ENCODE measurements around the gene ARHGAP25. TPM values are rescaled to one million over a fixed set of nuclear protein-coding genes. Genes with fewer than 3 reads are reported as not detected.

ARHGAP25 gene
- total and polyA plus RNA-seq, 2 experiments from 2014 or later: 1.9 to 2.0 TPM

- TF ChIP-seq JUNB (IDR thresholded peaks at IDR 0.05; ENCODE audit: unreplicated experiment) (no peak), EZH2 (IDR thresholded peaks at IDR 0.05; ENCODE audit: low read depth, unreplicated experiment) (no peak), STAT1 (IDR thresholded peaks at IDR 0.05; ENCODE audit: unreplicated experiment) (no peak), ZNF331 (CRISPR knock-in tag; IDR thresholded peaks at IDR 0.05; ENCODE audit: low read depth) (no peak), ZNF114 (CRISPR knock-in tag; IDR thresholded peaks at IDR 0.05) (no peak), NANOG (IDR thresholded peaks at IDR 0.05; ENCODE audit: borderline replicate concordance) (no peak)
- TF ChIP-seq, protein P1, sequence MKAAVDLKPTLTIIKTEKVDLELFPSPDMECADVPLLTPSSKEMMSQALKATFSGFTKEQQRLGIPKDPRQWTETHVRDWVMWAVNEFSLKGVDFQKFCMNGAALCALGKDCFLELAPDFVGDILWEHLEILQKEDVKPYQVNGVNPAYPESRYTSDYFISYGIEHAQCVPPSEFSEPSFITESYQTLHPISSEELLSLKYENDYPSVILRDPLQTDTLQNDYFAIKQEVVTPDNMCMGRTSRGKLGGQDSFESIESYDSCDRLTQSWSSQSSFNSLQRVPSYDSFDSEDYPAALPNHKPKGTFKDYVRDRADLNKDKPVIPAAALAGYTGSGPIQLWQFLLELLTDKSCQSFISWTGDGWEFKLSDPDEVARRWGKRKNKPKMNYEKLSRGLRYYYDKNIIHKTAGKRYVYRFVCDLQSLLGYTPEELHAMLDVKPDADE (IDR thresholded peaks at IDR 0.05): no peak
- TF ChIP-seq, protein P2, sequence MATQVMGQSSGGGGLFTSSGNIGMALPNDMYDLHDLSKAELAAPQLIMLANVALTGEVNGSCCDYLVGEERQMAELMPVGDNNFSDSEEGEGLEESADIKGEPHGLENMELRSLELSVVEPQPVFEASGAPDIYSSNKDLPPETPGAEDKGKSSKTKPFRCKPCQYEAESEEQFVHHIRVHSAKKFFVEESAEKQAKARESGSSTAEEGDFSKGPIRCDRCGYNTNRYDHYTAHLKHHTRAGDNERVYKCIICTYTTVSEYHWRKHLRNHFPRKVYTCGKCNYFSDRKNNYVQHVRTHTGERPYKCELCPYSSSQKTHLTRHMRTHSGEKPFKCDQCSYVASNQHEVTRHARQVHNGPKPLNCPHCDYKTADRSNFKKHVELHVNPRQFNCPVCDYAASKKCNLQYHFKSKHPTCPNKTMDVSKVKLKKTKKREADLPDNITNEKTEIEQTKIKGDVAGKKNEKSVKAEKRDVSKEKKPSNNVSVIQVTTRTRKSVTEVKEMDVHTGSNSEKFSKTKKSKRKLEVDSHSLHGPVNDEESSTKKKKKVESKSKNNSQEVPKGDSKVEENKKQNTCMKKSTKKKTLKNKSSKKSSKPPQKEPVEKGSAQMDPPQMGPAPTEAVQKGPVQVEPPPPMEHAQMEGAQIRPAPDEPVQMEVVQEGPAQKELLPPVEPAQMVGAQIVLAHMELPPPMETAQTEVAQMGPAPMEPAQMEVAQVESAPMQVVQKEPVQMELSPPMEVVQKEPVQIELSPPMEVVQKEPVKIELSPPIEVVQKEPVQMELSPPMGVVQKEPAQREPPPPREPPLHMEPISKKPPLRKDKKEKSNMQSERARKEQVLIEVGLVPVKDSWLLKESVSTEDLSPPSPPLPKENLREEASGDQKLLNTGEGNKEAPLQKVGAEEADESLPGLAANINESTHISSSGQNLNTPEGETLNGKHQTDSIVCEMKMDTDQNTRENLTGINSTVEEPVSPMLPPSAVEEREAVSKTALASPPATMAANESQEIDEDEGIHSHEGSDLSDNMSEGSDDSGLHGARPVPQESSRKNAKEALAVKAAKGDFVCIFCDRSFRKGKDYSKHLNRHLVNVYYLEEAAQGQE (IDR thresholded peaks at IDR 0.05; ENCODE audit: unreplicated experiment): no peak
Measured at GRCh38 chr2:68857855-68858456, 123.3 kb downstream of the ARHGAP25 start (continued).

- no peak overlapping the region for H3K27ac Mint-ChIP-seq
- no peak for DNase-seq (ENCODE audit: low spot score)
- Histone ChIP-seq H3K4me1 (ENCODE audit: insufficient read depth) (peaks cover 23% of the 10 kb centered on the region), H4K20me1 (replicated peaks; ENCODE audit: insufficient read depth) (no peaks in the 10 kb centered on the region), H2AFZ (no peak overlapping the region), H3K79me2 (replicated peaks; ENCODE audit: insufficient read depth) (no peaks in the 10 kb centered on the region), H3K4me3 (no peak overlapping the region), H3K9me2 (ENCODE audit: insufficient read depth) (peaks cover 15% of the 10 kb centered on the region; the same call in 1 of the 2 replicates), H3K4me2 (no peak overlapping the region), H3F3A (replicated peaks; ENCODE audit: low read depth) (no peaks in the 10 kb centered on the region), H3K36me3 (ENCODE audit: insufficient read depth) (no peaks in the 10 kb centered on the region), H3K27me3 (ENCODE audit: insufficient read depth) (no peaks in the 10 kb centered on the region), H3K27ac (ENCODE audit: low read depth) (no peak overlapping the region)
- H3K36me3 Mint-ChIP-seq (ENCODE audit: low read depth): no peaks in the 10 kb centered on the region
- no peak overlapping the region for H3K4me3 Mint-ChIP-seq
- H3K4me1 Mint-ChIP-seq: peaks cover 19% of the 10 kb centered on the region
- peaks cover 1% of the 10 kb centered on the region for H3K27me3 Mint-ChIP-seq (ENCODE audit: insufficient read depth, low read depth, poor library complexity)
- ATAC-seq: no peak; the same call in 2 of the 3 replicates
- TF ChIP-seq ZNF331 (CRISPR knock-in tag; IDR thresholded peaks at IDR 0.05; ENCODE audit: low read depth): no peak
- H3K9me3 Mint-ChIP-seq: no peaks in the 10 kb centered on the region
Measured at GRCh38 chr2:68860111-68860510, 125.5 kb downstream of the ARHGAP25 start.

- Mint-ChIP-seq H3K9me3 (no peaks in the 10 kb centered on the region), H3K27me3 (ENCODE audit: insufficient read depth, low read depth, poor library complexity) (peaks cover 1% of the 10 kb centered on the region), H3K4me3 (no peak overlapping the region), H3K27ac (no peak overlapping the region), H3K36me3 (ENCODE audit: low read depth) (no peaks in the 10 kb centered on the region), H3K4me1 (peaks cover 19% of the 10 kb centered on the region)
- Histone ChIP-seq H3K27ac (ENCODE audit: low read depth) (no peak overlapping the region), H3K4me2 (no peak overlapping the region), H2AFZ (no peak overlapping the region), H4K20me1 (replicated peaks; ENCODE audit: insufficient read depth) (no peaks in the 10 kb centered on the region), H3K4me3 (no peak overlapping the region), H3F3A (replicated peaks; ENCODE audit: low read depth) (no peaks in the 10 kb centered on the region), H3K36me3 (ENCODE audit: insufficient read depth) (no peaks in the 10 kb centered on the region), H3K27me3 (ENCODE audit: insufficient read depth) (no peaks in the 10 kb centered on the region), H3K4me1 (ENCODE audit: insufficient read depth) (peaks cover 23% of the 10 kb centered on the region), H3K79me2 (replicated peaks; ENCODE audit: insufficient read depth) (no peaks in the 10 kb centered on the region), H3K9me2 (ENCODE audit: insufficient read depth) (peaks cover 22% of the 10 kb centered on the region; the same call in 1 of the 2 replicates)
- ATAC-seq (no peak), DNase-seq (ENCODE audit: low spot score) (no peak)
- TF ChIP-seq, protein P3, sequence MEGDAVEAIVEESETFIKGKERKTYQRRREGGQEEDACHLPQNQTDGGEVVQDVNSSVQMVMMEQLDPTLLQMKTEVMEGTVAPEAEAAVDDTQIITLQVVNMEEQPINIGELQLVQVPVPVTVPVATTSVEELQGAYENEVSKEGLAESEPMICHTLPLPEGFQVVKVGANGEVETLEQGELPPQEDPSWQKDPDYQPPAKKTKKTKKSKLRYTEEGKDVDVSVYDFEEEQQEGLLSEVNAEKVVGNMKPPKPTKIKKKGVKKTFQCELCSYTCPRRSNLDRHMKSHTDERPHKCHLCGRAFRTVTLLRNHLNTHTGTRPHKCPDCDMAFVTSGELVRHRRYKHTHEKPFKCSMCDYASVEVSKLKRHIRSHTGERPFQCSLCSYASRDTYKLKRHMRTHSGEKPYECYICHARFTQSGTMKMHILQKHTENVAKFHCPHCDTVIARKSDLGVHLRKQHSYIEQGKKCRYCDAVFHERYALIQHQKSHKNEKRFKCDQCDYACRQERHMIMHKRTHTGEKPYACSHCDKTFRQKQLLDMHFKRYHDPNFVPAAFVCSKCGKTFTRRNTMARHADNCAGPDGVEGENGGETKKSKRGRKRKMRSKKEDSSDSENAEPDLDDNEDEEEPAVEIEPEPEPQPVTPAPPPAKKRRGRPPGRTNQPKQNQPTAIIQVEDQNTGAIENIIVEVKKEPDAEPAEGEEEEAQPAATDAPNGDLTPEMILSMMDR (conservative IDR thresholded peaks at IDR 0.05; ENCODE audit: low read depth in 2 of 2): no peak
- TF ChIP-seq ZNF114 (CRISPR knock-in tag; IDR thresholded peaks at IDR 0.05): no peak
- TF ChIP-seq NANOG (IDR thresholded peaks at IDR 0.05; ENCODE audit: borderline replicate concordance): no peak
- no peak for TF ChIP-seq ZNF331 (CRISPR knock-in tag; IDR thresholded peaks at IDR 0.05; ENCODE audit: low read depth)
- TF ChIP-seq, protein P2 (IDR thresholded peaks at IDR 0.05; ENCODE audit: unreplicated experiment): no peak
- TF ChIP-seq EZH2 (IDR thresholded peaks at IDR 0.05; ENCODE audit: low read depth, unreplicated experiment): no peak
- TF ChIP-seq CREB1 (CRISPR knock-in tag; IDR thresholded peaks at IDR 0.05; ENCODE audit: low read depth): no peak
Measured at GRCh38 chr2:68861330-68861729, 126.7 kb downstream of the ARHGAP25 start.
